ENCODE data around the gene TUBB. TPM values are rescaled to one million over a fixed set of nuclear protein-coding genes. Genes with fewer than 3 reads are reported as not detected.

The TUBB gene
- total and polyA plus RNA-seq, 2 donors (not counting 3 experiments of a cell fraction or from before 2014, with no cell fraction given), result 1,276 to 1,408 TPM

DNA sequence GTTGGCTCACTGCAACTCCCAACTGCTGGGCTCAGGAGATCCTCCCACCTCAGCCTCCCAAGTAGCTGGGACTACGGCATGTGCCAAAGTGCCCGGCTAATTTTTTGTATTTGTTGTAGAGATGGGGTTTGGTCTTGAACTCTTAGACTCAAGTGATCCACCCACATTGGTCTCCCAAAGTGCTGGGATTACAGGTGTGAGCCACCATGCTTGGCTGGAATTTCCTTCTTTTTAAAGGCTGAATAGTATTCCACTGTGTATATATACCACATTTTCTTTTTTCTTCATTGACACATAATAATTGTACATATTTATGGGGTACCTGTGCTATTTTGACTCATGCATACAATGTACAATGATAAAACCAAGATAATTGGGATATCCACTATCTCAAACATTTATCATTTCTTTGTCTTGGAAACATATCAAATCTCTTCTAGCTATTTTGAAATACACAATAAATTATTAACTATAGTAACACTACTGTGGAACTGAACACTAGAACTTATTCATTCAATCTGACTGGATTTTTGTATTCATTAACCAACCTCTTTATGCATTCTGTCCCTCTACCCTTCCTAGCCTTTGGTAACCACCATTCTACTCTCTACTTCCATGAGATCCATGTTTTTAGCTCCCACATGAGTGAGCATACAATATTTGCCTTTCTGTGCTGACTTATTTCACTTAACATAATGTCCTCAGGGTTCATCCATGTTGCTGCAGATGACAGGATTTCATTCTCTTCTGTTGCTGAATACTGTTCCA, 10.9 kb upstream of the TUBB start:
- CTCF ChIA-PET, result interaction anchor here (0.8 to 2.0 kb wide), 5 partner anchors 9 to 30 kb away, joined by 3 to 4 read pairs (median 3); no protein-coding TSS in a partner anchor
- intact Hi-C loops (cut with micrococcal nuclease) (no loop called here), dilution Hi-C loops (cut with MboI; ENCODE audit: extremely low pct_ligation_motif_present, low sequenced_read_pairs) (no loop called here)
- Histone ChIP-seq H3K4me3 (replicated peaks in 1 of 3; ENCODE audit: insufficient read depth in 1 of 3, low read depth in 1 of 3, low read length in 3 of 3) (no peak overlapping the region), H3K4me2 (ENCODE audit: insufficient read depth, low read length) (no peak overlapping the region), H3K27me3 (ENCODE audit: control insufficient read depth in 2 of 2, insufficient read depth in 2 of 2, low read length in 2 of 2) (no peaks in the 10 kb centered on the region), H4K20me1 (replicated peaks; ENCODE audit: control insufficient read depth, extremely low read depth, insufficient read depth, low read length) (no peaks in the 10 kb centered on the region), H3K4me1 (ENCODE audit: control insufficient read depth, extremely low read depth, insufficient read depth, low read length) (no peaks in the 10 kb centered on the region), H2AFZ (ENCODE audit: low read depth, low read length) (no peak overlapping the region), H3K27ac (ENCODE audit: insufficient read depth, low read depth, low read length) (no peak overlapping the region), H3K79me2 (ENCODE audit: control insufficient read depth, insufficient read depth, low read length) (no peaks in the 10 kb centered on the region), H3K9me1 (replicated peaks; ENCODE audit: control insufficient read depth, extremely low read depth, insufficient read depth, low read length) (no peaks in the 10 kb centered on the region), H3K9me3 (replicated peaks; ENCODE audit: control insufficient read depth, insufficient read depth, low read length) (no peaks in the 10 kb centered on the region), H3K36me3 (ENCODE audit: control insufficient read depth in 2 of 2, extremely low read depth in 1 of 2, insufficient read depth in 2 of 2, low read length in 2 of 2) (peaks cover 3 to 18% of the 10 kb centered on the region in 2 experiments), H3K9ac (replicated peaks; ENCODE audit: extremely low read depth, insufficient read depth, low read length) (no peak overlapping the region)
- POLR2A ChIA-PET, result no interaction called here
- no TSS peak for BruUV-seq (replicated peaks)
- DNase-seq (ENCODE audit: low read depth, low spot score), result no peak
- FAIRE-seq, result no peak
- TF ChIP-seq JUN (IDR thresholded peaks at IDR 0.05; ENCODE audit: borderline replicate concordance, insufficient read depth, insufficient read length, low read depth), result no peak
- no peak for TF ChIP-seq MYC (IDR thresholded peaks at IDR 0.05; ENCODE audit: low read depth, low read length)
- no peak for TF ChIP-seq POLR2A (IDR thresholded peaks at IDR 0.05; ENCODE audit: low read depth, low read length)
- TF ChIP-seq POLR2AphosphoS5 (IDR thresholded peaks at IDR 0.05; ENCODE audit: insufficient read depth, low read depth, low read length), result no peak
- TF ChIP-seq, protein P1, sequence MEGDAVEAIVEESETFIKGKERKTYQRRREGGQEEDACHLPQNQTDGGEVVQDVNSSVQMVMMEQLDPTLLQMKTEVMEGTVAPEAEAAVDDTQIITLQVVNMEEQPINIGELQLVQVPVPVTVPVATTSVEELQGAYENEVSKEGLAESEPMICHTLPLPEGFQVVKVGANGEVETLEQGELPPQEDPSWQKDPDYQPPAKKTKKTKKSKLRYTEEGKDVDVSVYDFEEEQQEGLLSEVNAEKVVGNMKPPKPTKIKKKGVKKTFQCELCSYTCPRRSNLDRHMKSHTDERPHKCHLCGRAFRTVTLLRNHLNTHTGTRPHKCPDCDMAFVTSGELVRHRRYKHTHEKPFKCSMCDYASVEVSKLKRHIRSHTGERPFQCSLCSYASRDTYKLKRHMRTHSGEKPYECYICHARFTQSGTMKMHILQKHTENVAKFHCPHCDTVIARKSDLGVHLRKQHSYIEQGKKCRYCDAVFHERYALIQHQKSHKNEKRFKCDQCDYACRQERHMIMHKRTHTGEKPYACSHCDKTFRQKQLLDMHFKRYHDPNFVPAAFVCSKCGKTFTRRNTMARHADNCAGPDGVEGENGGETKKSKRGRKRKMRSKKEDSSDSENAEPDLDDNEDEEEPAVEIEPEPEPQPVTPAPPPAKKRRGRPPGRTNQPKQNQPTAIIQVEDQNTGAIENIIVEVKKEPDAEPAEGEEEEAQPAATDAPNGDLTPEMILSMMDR (IDR thresholded peaks at IDR 0.05; ENCODE audit: extremely low read depth in 1 of 2, insufficient read depth in 1 of 2, low read depth in 1 of 2, low read length in 2 of 2), result no peak
- TF ChIP-seq GATA2 (IDR thresholded peaks at IDR 0.05; ENCODE audit: insufficient read depth, insufficient read length, low read depth, low read length), result no peak
- TF ChIP-seq, protein P2, sequence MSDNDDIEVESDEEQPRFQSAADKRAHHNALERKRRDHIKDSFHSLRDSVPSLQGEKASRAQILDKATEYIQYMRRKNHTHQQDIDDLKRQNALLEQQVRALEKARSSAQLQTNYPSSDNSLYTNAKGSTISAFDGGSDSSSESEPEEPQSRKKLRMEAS (IDR thresholded peaks at IDR 0.05; ENCODE audit: insufficient read depth, insufficient read length), result no peak
- TF ChIP-seq FOS (IDR thresholded peaks at IDR 0.05; ENCODE audit: borderline replicate concordance, insufficient read depth, low read length), result no peak
- no peak for TF ChIP-seq EZH2 (IDR thresholded peaks at IDR 0.05; ENCODE audit: borderline replicate concordance, low read depth, low read length, severe bottlenecking)
